Right lobe of liver (tissue), 6 donors: ENCODE measurements around the gene FSTL4. TPM values are rescaled to one million over a fixed set of nuclear protein-coding genes. Genes with fewer than 3 reads are reported as not detected.

Experiments used
- ATAC-seq, 4 donors: fragments of 200-7000 bp; cut with Tn5 transposase; one replicate each; pipeline ENCODE4 v1.9.1; 2020; ENCODE audit warnings: mild to moderate bottlenecking in 4 of 4, moderate library complexity in 4 of 4
- DNase-seq, 3 donors: peaks; one replicate each; pipeline ENCODE4 v3.0.0-alpha.2; 2020
- H3K27ac ChIP-seq, 3 donors: fragments of 200-600 bp; one replicate each; pipeline ENCODE4 v1.8.0; 2022
- H3K27me3 ChIP-seq, 2 donors: fragments of 200-600 bp; one replicate each; pipeline ENCODE4 v1.8.0; 2022
- H3K36me3 ChIP-seq, 4 donors: fragments of 200-600 bp; sonication (generic) in 1 of 4; one replicate each; pipeline versions ENCODE4 v1.5.1 to v1.8.0; 2017 to 2022; ENCODE audit warnings: control low read depth in 1 of 4
- H3K4me1 ChIP-seq, 4 donors: fragments of 200-600 bp; sonication (generic) in 1 of 4; one replicate each; pipeline versions ENCODE4 v1.5.1 to v1.8.0; 2017 to 2022; ENCODE audit warnings: control low read depth in 1 of 4
- H3K4me3 ChIP-seq, 3 donors: fragments of 200-600 bp; one replicate each; pipeline ENCODE4 v1.8.0; 2022
- H3K9me3 ChIP-seq, 4 donors: fragments of 200-600 bp; sonication (generic) in 1 of 4; one replicate each; pipeline versions ENCODE4 v1.5.1 to v1.8.0; 2017 to 2022; ENCODE audit warnings: control low read depth in 1 of 4
- POLR2A ChIP-seq: fragments of 450-650 bp; IDR thresholded peaks from one replicate; pipeline ENCODE4 v1.6.1; 2017; ENCODE audit warnings: antibody characterized with exemption, mild to moderate bottlenecking
- WGBS: methylation state at CpG from one replicate; pipeline ENCODE4 v1.1.6; 2018; ENCODE audit warnings: low coverage, low lambda C conversion rate; ENCODE audit not compliant: insufficient coverage; ENCODE audit errors: missing lambda C conversion rate; 5-methylcytosine and 5-hydroxymethylcytosine counted together
- intact Hi-C, 2 donors: fragments of 100-400 bp; cut with DNase I; formaldehyde crosslinking; loops; one replicate each; pipeline versions ENCODE4 v1.11.2 to v1.14.1; 2022
- total RNA-seq, 6 experiments: library from RNA; depleted of rRNA in 2 of 6; stranded (reverse); fragments of >200 nt in 2 of 6; fragmentation: NEBNext Ultra II Directional in 3 of 6; extraction: Animal tissue kit (Norgen Biotek cat#: 25700) in 3 of 6; gene quantifications; one replicate each; pipeline versions ENCODE4 v1.1.0 to v1.2.4, GENCODE V29; 2016 to 2023
- TF ChIP-seq, protein P1 (sequence below), 4 donors: fragments of 200-600 bp in 3 of 4; fragments of 450-650 bp in 1 of 4; IDR thresholded peaks; one replicate each; pipeline versions ENCODE4 v1.5.1 to v1.8.0; 2016 to 2022; ENCODE audit warnings: antibody characterized with exemption in 4 of 4, mild to moderate bottlenecking in 2 of 4
- donor health status: DM: no; HTN: yes; CAD: no.
- donor health status: DM: no; HTN: no; CAD: no.
- donor health status: DM: no; HTN: no; CAD: no.
- donor health status: DM: no; HTN: yes; CAD: no.
- donor health status: DM: no; HTN: yes; CAD: no.

The FSTL4 gene
- total RNA-seq, 6 experiments from 2014 or later: 0.62 to 1.3 (median 0.80) TPM; not detected in 3

GRCh38 chr5:133523961-133524586 is 88.3 kb downstream of the FSTL4 start:
- no peak overlapping the region for H3K4me3 ChIP-seq
- no peaks in the 10 kb centered on the region for H3K4me1 ChIP-seq
- DNase-seq (no peak), ATAC-seq (no peak)
- no peaks in the 10 kb centered on the region for H3K27me3 ChIP-seq
- intact Hi-C loops: no loop called here
- H3K36me3 ChIP-seq: no peaks in the 10 kb centered on the region
- no peaks in the 10 kb centered on the region for H3K9me3 ChIP-seq
- 78% methylated on average over 8 of the region's 12 CpGs for WGBS
- TF ChIP-seq, protein P1, sequence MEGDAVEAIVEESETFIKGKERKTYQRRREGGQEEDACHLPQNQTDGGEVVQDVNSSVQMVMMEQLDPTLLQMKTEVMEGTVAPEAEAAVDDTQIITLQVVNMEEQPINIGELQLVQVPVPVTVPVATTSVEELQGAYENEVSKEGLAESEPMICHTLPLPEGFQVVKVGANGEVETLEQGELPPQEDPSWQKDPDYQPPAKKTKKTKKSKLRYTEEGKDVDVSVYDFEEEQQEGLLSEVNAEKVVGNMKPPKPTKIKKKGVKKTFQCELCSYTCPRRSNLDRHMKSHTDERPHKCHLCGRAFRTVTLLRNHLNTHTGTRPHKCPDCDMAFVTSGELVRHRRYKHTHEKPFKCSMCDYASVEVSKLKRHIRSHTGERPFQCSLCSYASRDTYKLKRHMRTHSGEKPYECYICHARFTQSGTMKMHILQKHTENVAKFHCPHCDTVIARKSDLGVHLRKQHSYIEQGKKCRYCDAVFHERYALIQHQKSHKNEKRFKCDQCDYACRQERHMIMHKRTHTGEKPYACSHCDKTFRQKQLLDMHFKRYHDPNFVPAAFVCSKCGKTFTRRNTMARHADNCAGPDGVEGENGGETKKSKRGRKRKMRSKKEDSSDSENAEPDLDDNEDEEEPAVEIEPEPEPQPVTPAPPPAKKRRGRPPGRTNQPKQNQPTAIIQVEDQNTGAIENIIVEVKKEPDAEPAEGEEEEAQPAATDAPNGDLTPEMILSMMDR (IDR thresholded peaks at IDR 0.05): no peak
- TF ChIP-seq POLR2A: no peak
- H3K27ac ChIP-seq: no peak overlapping the region

DNA sequence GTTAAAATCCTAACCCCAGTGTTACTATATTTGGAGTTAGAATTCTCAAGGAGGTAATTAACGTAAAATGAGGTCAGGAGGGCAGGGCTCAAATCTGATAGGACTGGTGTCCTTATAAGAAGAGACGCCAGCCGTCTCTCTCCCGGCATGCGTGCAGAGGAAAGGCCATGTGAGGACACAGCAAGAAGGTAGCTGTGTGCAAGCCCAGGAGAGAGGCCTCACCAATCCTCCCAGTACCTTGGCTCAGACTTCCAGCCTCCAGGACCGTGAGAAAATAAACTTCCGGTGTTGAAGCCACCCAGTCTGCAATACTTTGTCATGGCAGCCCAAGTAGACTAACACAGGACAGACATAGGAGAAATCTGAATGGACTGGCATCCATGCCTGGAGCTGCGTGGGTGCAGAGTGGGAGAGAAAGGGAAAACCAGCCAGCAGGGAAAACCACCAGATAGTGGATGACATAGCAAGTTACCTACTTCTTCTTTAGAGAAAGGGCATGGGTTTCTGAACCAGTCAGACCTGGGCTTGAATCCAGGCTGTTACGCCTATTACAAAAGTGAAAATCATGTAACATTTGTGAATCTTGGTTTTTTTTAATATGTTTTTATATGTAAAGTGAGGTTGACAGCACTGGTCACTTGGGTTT is 89.2 kb downstream of the FSTL4 start:
- Histone ChIP-seq H3K4me1 (no peaks in the 10 kb centered on the region), H3K36me3 (no peaks in the 10 kb centered on the region), H3K27me3 (no peaks in the 10 kb centered on the region), H3K27ac (no peak overlapping the region), H3K4me3 (no peak overlapping the region), H3K9me3 (no peaks in the 10 kb centered on the region)
- DNase-seq (no peak), ATAC-seq (no peak)
- intact Hi-C loops: no loop called here
- no peak for TF ChIP-seq POLR2A
- TF ChIP-seq, protein P1 (IDR thresholded peaks at IDR 0.05): no peak
- WGBS: 79% methylated on average over 9 of the region's 9 CpGs

- no peak for ATAC-seq
- intact Hi-C loops: no loop called here
- TF ChIP-seq POLR2A: no peak
- TF ChIP-seq, protein P1 (IDR thresholded peaks at IDR 0.05): no peak
- no peaks in the 10 kb centered on the region for H3K36me3 ChIP-seq
- DNase-seq: no peak
- H3K4me1 ChIP-seq: no peaks in the 10 kb centered on the region
- WGBS: 85% methylated on average over 2 of the region's 2 CpGs
- no peak overlapping the region for H3K4me3 ChIP-seq
- no peaks in the 10 kb centered on the region for H3K9me3 ChIP-seq
- no peak overlapping the region for H3K27ac ChIP-seq
- no peaks in the 10 kb centered on the region for H3K27me3 ChIP-seq
Observed at GRCh38 chr5:133521801-133522200, 90.5 kb downstream of the FSTL4 start.

- Histone ChIP-seq H3K4me1 (no peaks in the 10 kb centered on the region), H3K27me3 (no peaks in the 10 kb centered on the region), H3K4me3 (no peak overlapping the region), H3K27ac (no peak overlapping the region), H3K9me3 (no peaks in the 10 kb centered on the region), H3K36me3 (no peaks in the 10 kb centered on the region)
- WGBS: 60% methylated on average over 2 of the region's 2 CpGs
- intact Hi-C loops: no loop called here
- no peak for ATAC-seq
- TF ChIP-seq, protein P1 (IDR thresholded peaks at IDR 0.05): no peak
- TF ChIP-seq POLR2A: no peak
- no peak for DNase-seq
Observed at GRCh38 chr5:133520991-133521706, 91.2 kb downstream of the FSTL4 start.
